K562 (cell line): ENCODE data around the gene CDH19.

ENCODE experiments used
- BHLHE40 ChIP-seq: IDR thresholded peaks from 2 replicates; pipeline ENCODE4 v1.6.1; 2011; ENCODE audit warnings: low read length, improper control_type of control experiment
- DMBX1 ChIP-seq: fragments of 250-450 bp; sonication (Bioruptor Pico); IDR thresholded peaks from 2 replicates; pipeline ENCODE4 v1.8.0; 2022; ENCODE audit warnings: inconsistent platforms, mild to moderate bottlenecking, moderate library complexity, borderline replicate concordance
- FOXJ3 ChIP-seq: sonication (generic); formaldehyde crosslinking; IDR thresholded peaks from 2 replicates; pipeline ENCODE4 v1.4.0; 2020; ENCODE audit warnings: mild to moderate bottlenecking, missing genetic modification reagents
- POLR2AphosphoS5 ChIP-seq: IDR thresholded peaks from 2 replicates; pipeline ENCODE4 v1.6.1; 2011; ENCODE audit warnings: mild to moderate bottlenecking, low read depth, low read length, moderate library complexity; ENCODE audit not compliant: control insufficient read depth, insufficient read depth
- ZNF354B ChIP-seq: fragments of 250-450 bp; sonication (Bioruptor Pico); IDR thresholded peaks from 2 replicates; pipeline ENCODE4 v1.4.0; 2020
- TF ChIP-seq, protein P1 (sequence below), 2 experiments: fragments of 450-650 bp; IDR thresholded peaks; 2 replicates each; pipeline ENCODE4 v1.6.1; 2018; ENCODE audit warnings: mild to moderate bottlenecking in 2 of 2, low read depth in 1 of 2; ENCODE audit not compliant: partially characterized antibody in 2 of 2
- TF ChIP-seq, protein P2 (sequence below): fragments of 200-800 bp; sonication (Bioruptor generic); IDR thresholded peaks from 2 replicates; pipeline ENCODE4 v1.6.1; 2016; ENCODE audit warnings: missing genetic modification characterization, missing compliant biosample characterization
- TF ChIP-seq, protein P3 (sequence below): sonication (generic); formaldehyde crosslinking; IDR thresholded peaks from 2 replicates; pipeline ENCODE4 v1.8.1; 2023; ENCODE audit warnings: mild to moderate bottlenecking, missing genetic modification reagents

DNA sequence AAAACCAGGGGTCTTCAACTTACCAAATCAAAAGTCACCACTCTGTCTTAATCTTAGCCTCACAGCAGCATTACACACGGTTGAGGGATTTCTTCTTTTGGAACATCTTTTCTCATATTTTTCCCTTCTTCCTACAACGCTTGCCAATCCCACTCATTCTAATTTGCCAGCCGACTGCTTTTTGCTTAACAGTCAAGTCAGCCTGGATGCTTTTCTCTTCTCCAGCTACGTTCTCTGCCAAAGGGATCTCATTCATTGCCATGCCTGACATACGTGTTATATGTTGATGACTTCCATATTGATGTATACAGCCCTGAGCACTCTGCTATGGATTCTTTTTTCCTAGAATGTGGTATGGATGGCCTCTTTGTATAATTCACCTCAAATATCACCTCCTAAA is 37.3 kb downstream of the CDH19 start:
- TF ChIP-seq POLR2AphosphoS5: no peak
- TF ChIP-seq, protein P1, sequence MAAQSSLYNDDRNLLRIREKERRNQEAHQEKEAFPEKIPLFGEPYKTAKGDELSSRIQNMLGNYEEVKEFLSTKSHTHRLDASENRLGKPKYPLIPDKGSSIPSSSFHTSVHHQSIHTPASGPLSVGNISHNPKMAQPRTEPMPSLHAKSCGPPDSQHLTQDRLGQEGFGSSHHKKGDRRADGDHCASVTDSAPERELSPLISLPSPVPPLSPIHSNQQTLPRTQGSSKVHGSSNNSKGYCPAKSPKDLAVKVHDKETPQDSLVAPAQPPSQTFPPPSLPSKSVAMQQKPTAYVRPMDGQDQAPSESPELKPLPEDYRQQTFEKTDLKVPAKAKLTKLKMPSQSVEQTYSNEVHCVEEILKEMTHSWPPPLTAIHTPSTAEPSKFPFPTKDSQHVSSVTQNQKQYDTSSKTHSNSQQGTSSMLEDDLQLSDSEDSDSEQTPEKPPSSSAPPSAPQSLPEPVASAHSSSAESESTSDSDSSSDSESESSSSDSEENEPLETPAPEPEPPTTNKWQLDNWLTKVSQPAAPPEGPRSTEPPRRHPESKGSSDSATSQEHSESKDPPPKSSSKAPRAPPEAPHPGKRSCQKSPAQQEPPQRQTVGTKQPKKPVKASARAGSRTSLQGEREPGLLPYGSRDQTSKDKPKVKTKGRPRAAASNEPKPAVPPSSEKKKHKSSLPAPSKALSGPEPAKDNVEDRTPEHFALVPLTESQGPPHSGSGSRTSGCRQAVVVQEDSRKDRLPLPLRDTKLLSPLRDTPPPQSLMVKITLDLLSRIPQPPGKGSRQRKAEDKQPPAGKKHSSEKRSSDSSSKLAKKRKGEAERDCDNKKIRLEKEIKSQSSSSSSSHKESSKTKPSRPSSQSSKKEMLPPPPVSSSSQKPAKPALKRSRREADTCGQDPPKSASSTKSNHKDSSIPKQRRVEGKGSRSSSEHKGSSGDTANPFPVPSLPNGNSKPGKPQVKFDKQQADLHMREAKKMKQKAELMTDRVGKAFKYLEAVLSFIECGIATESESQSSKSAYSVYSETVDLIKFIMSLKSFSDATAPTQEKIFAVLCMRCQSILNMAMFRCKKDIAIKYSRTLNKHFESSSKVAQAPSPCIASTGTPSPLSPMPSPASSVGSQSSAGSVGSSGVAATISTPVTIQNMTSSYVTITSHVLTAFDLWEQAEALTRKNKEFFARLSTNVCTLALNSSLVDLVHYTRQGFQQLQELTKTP (IDR thresholded peaks at IDR 0.05; ENCODE audit: low read depth in 1 of 2, partially characterized antibody in 2 of 2): no peak
- TF ChIP-seq BHLHE40: no peak
- no peak for TF ChIP-seq ZNF354B (CRISPR knock-in tag)
- no peak for TF ChIP-seq DMBX1 (CRISPR knock-in tag)
- TF ChIP-seq, protein P2, sequence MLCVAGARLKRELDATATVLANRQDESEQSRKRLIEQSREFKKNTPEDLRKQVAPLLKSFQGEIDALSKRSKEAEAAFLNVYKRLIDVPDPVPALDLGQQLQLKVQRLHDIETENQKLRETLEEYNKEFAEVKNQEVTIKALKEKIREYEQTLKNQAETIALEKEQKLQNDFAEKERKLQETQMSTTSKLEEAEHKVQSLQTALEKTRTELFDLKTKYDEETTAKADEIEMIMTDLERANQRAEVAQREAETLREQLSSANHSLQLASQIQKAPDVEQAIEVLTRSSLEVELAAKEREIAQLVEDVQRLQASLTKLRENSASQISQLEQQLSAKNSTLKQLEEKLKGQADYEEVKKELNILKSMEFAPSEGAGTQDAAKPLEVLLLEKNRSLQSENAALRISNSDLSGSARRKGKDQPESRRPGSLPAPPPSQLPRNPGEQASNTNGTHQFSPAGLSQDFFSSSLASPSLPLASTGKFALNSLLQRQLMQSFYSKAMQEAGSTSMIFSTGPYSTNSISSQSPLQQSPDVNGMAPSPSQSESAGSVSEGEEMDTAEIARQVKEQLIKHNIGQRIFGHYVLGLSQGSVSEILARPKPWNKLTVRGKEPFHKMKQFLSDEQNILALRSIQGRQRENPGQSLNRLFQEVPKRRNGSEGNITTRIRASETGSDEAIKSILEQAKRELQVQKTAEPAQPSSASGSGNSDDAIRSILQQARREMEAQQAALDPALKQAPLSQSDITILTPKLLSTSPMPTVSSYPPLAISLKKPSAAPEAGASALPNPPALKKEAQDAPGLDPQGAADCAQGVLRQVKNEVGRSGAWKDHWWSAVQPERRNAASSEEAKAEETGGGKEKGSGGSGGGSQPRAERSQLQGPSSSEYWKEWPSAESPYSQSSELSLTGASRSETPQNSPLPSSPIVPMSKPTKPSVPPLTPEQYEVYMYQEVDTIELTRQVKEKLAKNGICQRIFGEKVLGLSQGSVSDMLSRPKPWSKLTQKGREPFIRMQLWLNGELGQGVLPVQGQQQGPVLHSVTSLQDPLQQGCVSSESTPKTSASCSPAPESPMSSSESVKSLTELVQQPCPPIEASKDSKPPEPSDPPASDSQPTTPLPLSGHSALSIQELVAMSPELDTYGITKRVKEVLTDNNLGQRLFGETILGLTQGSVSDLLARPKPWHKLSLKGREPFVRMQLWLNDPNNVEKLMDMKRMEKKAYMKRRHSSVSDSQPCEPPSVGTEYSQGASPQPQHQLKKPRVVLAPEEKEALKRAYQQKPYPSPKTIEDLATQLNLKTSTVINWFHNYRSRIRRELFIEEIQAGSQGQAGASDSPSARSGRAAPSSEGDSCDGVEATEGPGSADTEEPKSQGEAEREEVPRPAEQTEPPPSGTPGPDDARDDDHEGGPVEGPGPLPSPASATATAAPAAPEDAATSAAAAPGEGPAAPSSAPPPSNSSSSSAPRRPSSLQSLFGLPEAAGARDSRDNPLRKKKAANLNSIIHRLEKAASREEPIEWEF (CRISPR knock-in tag): no peak
- TF ChIP-seq FOXJ3: no peak
- TF ChIP-seq, protein P3, sequence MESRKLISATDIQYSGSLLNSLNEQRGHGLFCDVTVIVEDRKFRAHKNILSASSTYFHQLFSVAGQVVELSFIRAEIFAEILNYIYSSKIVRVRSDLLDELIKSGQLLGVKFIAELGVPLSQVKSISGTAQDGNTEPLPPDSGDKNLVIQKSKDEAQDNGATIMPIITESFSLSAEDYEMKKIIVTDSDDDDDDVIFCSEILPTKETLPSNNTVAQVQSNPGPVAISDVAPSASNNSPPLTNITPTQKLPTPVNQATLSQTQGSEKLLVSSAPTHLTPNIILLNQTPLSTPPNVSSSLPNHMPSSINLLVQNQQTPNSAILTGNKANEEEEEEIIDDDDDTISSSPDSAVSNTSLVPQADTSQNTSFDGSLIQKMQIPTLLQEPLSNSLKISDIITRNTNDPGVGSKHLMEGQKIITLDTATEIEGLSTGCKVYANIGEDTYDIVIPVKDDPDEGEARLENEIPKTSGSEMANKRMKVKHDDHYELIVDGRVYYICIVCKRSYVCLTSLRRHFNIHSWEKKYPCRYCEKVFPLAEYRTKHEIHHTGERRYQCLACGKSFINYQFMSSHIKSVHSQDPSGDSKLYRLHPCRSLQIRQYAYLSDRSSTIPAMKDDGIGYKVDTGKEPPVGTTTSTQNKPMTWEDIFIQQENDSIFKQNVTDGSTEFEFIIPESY (CRISPR knock-in tag): no peak
